ENCODE measurements around the gene FXYD5.

- TF ChIP-seq EZH2phosphoT487 (IDR thresholded peaks at IDR 0.05; ENCODE audit: low read length) (no peak), EZH2 (optimal IDR thresholded peaks at IDR 0.05; ENCODE audit: low read depth, low read length) (no peak)
- TF ChIP-seq, protein P1, sequence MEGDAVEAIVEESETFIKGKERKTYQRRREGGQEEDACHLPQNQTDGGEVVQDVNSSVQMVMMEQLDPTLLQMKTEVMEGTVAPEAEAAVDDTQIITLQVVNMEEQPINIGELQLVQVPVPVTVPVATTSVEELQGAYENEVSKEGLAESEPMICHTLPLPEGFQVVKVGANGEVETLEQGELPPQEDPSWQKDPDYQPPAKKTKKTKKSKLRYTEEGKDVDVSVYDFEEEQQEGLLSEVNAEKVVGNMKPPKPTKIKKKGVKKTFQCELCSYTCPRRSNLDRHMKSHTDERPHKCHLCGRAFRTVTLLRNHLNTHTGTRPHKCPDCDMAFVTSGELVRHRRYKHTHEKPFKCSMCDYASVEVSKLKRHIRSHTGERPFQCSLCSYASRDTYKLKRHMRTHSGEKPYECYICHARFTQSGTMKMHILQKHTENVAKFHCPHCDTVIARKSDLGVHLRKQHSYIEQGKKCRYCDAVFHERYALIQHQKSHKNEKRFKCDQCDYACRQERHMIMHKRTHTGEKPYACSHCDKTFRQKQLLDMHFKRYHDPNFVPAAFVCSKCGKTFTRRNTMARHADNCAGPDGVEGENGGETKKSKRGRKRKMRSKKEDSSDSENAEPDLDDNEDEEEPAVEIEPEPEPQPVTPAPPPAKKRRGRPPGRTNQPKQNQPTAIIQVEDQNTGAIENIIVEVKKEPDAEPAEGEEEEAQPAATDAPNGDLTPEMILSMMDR (IDR thresholded peaks at IDR 0.05; ENCODE audit: low read length), result no peak
Measured at GRCh38 chr19:35179830-35180229, 25.3 kb downstream of the FXYD5 start.

All from MM.1S (cell line).